Pancreas (tissue), 10 donors: ENCODE results near the gene ROR1. TPM values are rescaled to one million over a fixed set of nuclear protein-coding genes. Genes with fewer than 3 reads are reported as not detected.
A peak's percentile ranks its signal among the peaks of the same experiment; 100 is the strongest.

Experiments
- ATAC-seq, 4 donors: fragments of 200-7000 bp; cut with Tn5 transposase; one replicate each; pipeline versions ENCODE4 v1.8.0 to v1.9.1; 2020; ENCODE audit warnings: mild to moderate bottlenecking in 4 of 4, moderate library complexity in 4 of 4
- DNase-seq, 6 donors: peaks; one replicate each; pipeline ENCODE4 v3.0.0-alpha.2; 2020
- FAIRE-seq: peaks from 2 replicates; lab custom pipeline; 2012; peaks lifted over from hg19 to GRCh38; lab: Jason Lieb, UNC
- H3K27ac ChIP-seq, 4 donors: fragments of 200-600 bp; sonication (generic); 1 replicate in 3 of 4; 2 replicates in 1 of 4; pipeline versions ENCODE4 v1.5.0 to v1.8.0; 2020
- H3K27me3 ChIP-seq, 4 donors: fragments of 200-600 bp; one replicate each; pipeline ENCODE4 v1.8.0; 2021
- H3K36me3 ChIP-seq, 3 donors: fragments of 200-600 bp; sonication (generic) in 1 of 3; one replicate each; pipeline versions ENCODE4 v1.5.0 to v1.8.0; 2020 to 2021
- H3K4me1 ChIP-seq, 3 donors: fragments of 200-600 bp; one replicate each; pipeline ENCODE4 v1.8.0; 2021
- H3K4me3 ChIP-seq, 4 donors: fragments of 200-600 bp; sonication (generic) in 2 of 4; one replicate each; pipeline versions ENCODE4 v1.5.0 to v1.8.0; 2020 to 2021
- H3K9me3 ChIP-seq, 4 donors: fragments of 200-600 bp; one replicate each; pipeline ENCODE4 v1.8.0; 2021
- CTCF ChIP-seq, 4 donors: fragments of 200-600 bp; sonication (generic) in 3 of 4; IDR thresholded peaks; one replicate each; pipeline versions ENCODE4 v1.5.0 to v1.8.0; 2021; ENCODE audit warnings: antibody characterized with exemption in 4 of 4
- WGBS, 2 donors: extraction: QIAGEN DNeasy Blood & Tissue Kit; methylation state at CpG; one replicate each; pipeline ENCODE4 v1.1.7; 2013; 5-methylcytosine and 5-hydroxymethylcytosine counted together
- intact Hi-C, 3 donors: fragments of 100-400 bp; cut with DNase I; formaldehyde crosslinking; loops; one replicate each; pipeline versions ENCODE4 v1.11.1 to v1.14.2; 2022
- polyA plus RNA-seq, 2 donors: library from polyadenylated mRNA; stranded (reverse); fragments of 200-250 nt; gene quantifications; one replicate each; pipeline ENCODE4 v1.2.3, GENCODE V29; 2013
- total RNA-seq, 6 donors: library from RNA; stranded (reverse); fragmentation: NEBNext Ultra II Directional in 4 of 6; extraction: Animal tissue kit (Norgen Biotek cat#: 25700) in 4 of 6; gene quantifications; one replicate each; pipeline versions ENCODE4 v1.2.1 to v1.2.4, GENCODE V29; 2021 to 2023
- donor health status: healthy with polysubstance abuse.
- donor health status: DM: no; HTN: no; CAD: no; lungs with moderate emphysema.
- donor health status: DM: no; HTN: no; CAD: no.
- donor health status: control.
- donor health status: control.
- donor health status: Bipolar disorder and iron deficiency.
- donor health status: DM: yes; HTN: yes; CAD: no.
- donor health status: DM: no; HTN: no; CAD: no.
- donor health status: DM: no; HTN: no; CAD: no.
- donor health status: DM: yes; HTN: yes; CAD: no.

ROR1 gene
- total and polyA plus RNA-seq, 8 donors = 1.3 to 18.5 (median 7.3) TPM

DNA sequence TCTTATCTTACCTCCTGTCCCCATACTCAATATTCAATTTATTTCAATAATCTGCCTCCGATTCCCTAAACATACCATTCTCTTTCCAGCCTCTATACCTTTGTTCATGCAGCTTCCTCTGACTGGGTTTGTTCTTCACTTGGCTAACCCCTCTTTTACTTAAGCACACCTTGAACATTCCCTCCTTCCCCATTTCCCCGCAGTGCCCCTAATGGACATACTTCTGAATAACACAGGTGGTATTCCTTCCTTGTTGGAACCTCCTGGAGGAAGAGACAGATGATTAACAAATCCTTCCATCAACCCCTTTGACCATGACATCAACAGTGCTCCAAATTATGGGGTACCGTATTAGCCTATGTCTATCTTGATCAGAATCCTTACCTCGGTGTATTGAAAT is 239.6 kb downstream of the ROR1 start:
- WGBS, 2 donors = 73% methylated on average over 4 of the region's 4 CpGs
- intact Hi-C loops = no loop called here
- no peak overlapping the region for H3K4me3 ChIP-seq
- TF ChIP-seq CTCF (IDR thresholded peaks at IDR 0.05) = no peak
- no peaks in the 10 kb centered on the region for H3K36me3 ChIP-seq
- H3K4me1 ChIP-seq = peaks cover 0 to under 1% (median 0%) of the 10 kb centered on the region in 3 donors
- H3K27ac ChIP-seq = no peak overlapping the region
- no peak for ATAC-seq
- no peak for DNase-seq
- no peaks in the 10 kb centered on the region for H3K9me3 ChIP-seq
- H3K27me3 ChIP-seq = no peaks in the 10 kb centered on the region
- no peak for FAIRE-seq

GRCh38 chr1:64019818-64020217 is 246.0 kb downstream of the ROR1 start:
- no peak overlapping the region for H3K4me3 ChIP-seq
- no peaks in the 10 kb centered on the region for H3K36me3 ChIP-seq
- peak overlapping the region in 2 of 4 donors; percentile 13 to 20 for H3K27ac ChIP-seq
- no peaks in the 10 kb centered on the region for H3K4me1 ChIP-seq
- intact Hi-C loops = no loop called here
- TF ChIP-seq CTCF (IDR thresholded peaks at IDR 0.05) = no peak
- FAIRE-seq (no peak), DNase-seq (no peak), ATAC-seq (peak; percentile 67 to 87 (median 78))
- H3K27me3 ChIP-seq = no peaks in the 10 kb centered on the region
- 68 to 74% methylated on average over 2 of the region's 2 CpGs for WGBS, 2 donors
- no peaks in the 10 kb centered on the region for H3K9me3 ChIP-seq

GRCh38 chr1:64021066-64021465 is 247.2 kb downstream of the ROR1 start:
- H3K27ac ChIP-seq = no peak overlapping the region
- WGBS, 2 donors = 95 to 97% methylated on average over 3 of the region's 3 CpGs
- ATAC-seq (no peak), DNase-seq (no peak), FAIRE-seq (no peak)
- H3K36me3 ChIP-seq = no peaks in the 10 kb centered on the region
- intact Hi-C loops = no loop called here
- H3K4me3 ChIP-seq = no peak overlapping the region
- no peaks in the 10 kb centered on the region for H3K9me3 ChIP-seq
- no peaks in the 10 kb centered on the region for H3K27me3 ChIP-seq
- TF ChIP-seq CTCF (IDR thresholded peaks at IDR 0.05) = no peak
- H3K4me1 ChIP-seq = no peaks in the 10 kb centered on the region

- Histone ChIP-seq H3K9me3 (no peaks in the 10 kb centered on the region), H3K27me3 (no peaks in the 10 kb centered on the region), H3K4me1 (no peaks in the 10 kb centered on the region), H3K4me3 (no peak overlapping the region), H3K36me3 (no peaks in the 10 kb centered on the region), H3K27ac (no peak overlapping the region)
- no peak for DNase-seq
- intact Hi-C loops = no loop called here
- WGBS, 2 donors = 74 to 89% methylated on average over 4 of the region's 4 CpGs
- no peak for TF ChIP-seq CTCF (IDR thresholded peaks at IDR 0.05)
- no peak for ATAC-seq
- no peak for FAIRE-seq
These were observed 251.2 kb downstream of the ROR1 start for GRCh38 chr1:64025051-64025450.

DNA sequence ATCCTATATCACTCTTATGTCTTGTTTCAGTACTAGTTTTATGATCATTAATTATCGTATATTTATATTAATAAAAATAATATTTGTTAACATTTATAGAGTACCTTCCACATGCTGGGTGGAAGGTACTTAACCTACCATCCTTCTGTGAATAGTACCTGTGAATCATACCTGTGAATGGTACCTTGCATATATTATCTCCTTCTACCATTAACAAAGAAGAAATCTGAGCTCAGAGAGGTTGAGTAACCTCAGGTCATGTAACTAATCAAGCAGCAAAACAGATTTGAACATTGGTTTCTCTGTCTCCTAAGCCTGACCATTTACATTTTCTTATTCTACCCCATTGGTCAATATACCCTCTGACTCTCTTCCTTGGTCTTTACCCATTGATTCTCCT is 255.2 kb downstream of the ROR1 start:
- Histone ChIP-seq H3K9me3 (no peaks in the 10 kb centered on the region), H3K4me1 (no peaks in the 10 kb centered on the region), H3K4me3 (no peak overlapping the region), H3K27ac (no peak overlapping the region), H3K36me3 (no peaks in the 10 kb centered on the region), H3K27me3 (no peaks in the 10 kb centered on the region)
- TF ChIP-seq CTCF (IDR thresholded peaks at IDR 0.05) = no peak
- DNase-seq (no peak), ATAC-seq (no peak), FAIRE-seq (no peak)
- WGBS, 2 donors = 94 to 100% methylated on average over 1 of the region's 1 CpG
- intact Hi-C loops = no loop called here
